Kidney epithelial cell (primary cell): ENCODE measurements around the gene EYA4. TPM values are rescaled to one million over a fixed set of nuclear protein-coding genes. Genes with fewer than 3 reads are reported as not detected.

ENCODE experiments used
- DNase-seq: peaks from one replicate; pipeline ENCODE4 v3.0.0-alpha.2; 2010; ENCODE audit warnings: low read depth
- H3K27me3 ChIP-seq: 2 replicates; pipeline ENCODE4 v1.6.0; 2011; ENCODE audit warnings: low read length; ENCODE audit not compliant: control insufficient read depth, insufficient read depth
- H3K36me3 ChIP-seq: 2 replicates; pipeline ENCODE4 v1.5.1; 2011; ENCODE audit warnings: low read length; ENCODE audit not compliant: control insufficient read depth, insufficient read depth
- H3K4me3 ChIP-seq: 2 replicates; pipeline ENCODE4 v1.5.1; 2011; ENCODE audit warnings: low read depth, mild to moderate bottlenecking, control low read depth, low read length
- total RNA-seq: library from RNA; depleted of rRNA; stranded (reverse); fragments of >200 nt; gene quantifications from 2 replicates; pipeline ENCODE4 v1.2.3, GENCODE V29; 2015
- TF ChIP-seq, protein P1 (sequence below): IDR thresholded peaks from 2 replicates; pipeline ENCODE4 v1.5.1; 2011; ENCODE audit warnings: mild to moderate bottlenecking, moderate library complexity, low read length, control low read depth, inconsistent platforms; ENCODE audit not compliant: insufficient read depth, poor library complexity, severe bottlenecking

Gene EYA4
- total RNA-seq, 1 donor from 2014 or later, result 0.58 TPM

DNA sequence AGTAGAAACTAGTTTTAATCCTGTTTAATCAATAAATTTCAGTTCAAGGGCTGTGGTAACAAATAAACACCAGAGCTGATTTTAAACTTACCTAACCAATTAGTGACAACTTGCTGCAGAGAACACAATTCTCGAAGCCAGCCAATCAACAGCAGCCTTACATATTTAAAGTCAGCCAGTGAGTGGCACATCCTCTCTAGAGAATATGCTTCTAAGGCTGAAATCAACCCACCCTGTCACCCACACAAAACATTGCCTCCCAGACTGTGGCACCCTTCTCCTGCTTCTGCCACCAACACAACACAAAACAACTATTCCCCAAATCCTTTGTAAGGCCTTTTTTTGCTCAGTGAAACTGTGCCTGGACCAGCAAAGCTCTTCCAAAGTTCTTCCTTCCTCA lies 306.0 kb downstream of the EYA4 start:
- H3K4me3 ChIP-seq, result no peak overlapping the region
- DNase-seq, result no peak
- TF ChIP-seq, protein P1, sequence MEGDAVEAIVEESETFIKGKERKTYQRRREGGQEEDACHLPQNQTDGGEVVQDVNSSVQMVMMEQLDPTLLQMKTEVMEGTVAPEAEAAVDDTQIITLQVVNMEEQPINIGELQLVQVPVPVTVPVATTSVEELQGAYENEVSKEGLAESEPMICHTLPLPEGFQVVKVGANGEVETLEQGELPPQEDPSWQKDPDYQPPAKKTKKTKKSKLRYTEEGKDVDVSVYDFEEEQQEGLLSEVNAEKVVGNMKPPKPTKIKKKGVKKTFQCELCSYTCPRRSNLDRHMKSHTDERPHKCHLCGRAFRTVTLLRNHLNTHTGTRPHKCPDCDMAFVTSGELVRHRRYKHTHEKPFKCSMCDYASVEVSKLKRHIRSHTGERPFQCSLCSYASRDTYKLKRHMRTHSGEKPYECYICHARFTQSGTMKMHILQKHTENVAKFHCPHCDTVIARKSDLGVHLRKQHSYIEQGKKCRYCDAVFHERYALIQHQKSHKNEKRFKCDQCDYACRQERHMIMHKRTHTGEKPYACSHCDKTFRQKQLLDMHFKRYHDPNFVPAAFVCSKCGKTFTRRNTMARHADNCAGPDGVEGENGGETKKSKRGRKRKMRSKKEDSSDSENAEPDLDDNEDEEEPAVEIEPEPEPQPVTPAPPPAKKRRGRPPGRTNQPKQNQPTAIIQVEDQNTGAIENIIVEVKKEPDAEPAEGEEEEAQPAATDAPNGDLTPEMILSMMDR, result no peak
- H3K27me3 ChIP-seq, result no peaks in the 10 kb centered on the region
- no peaks in the 10 kb centered on the region for H3K36me3 ChIP-seq

- Histone ChIP-seq H3K4me3 (no peak overlapping the region), H3K36me3 (no peaks in the 10 kb centered on the region), H3K27me3 (no peaks in the 10 kb centered on the region)
- TF ChIP-seq, protein P1, result no peak
- DNase-seq, result no peak
Measured at GRCh38 chr6:133548423-133549159, 307.4 kb downstream of the EYA4 start.

DNA sequence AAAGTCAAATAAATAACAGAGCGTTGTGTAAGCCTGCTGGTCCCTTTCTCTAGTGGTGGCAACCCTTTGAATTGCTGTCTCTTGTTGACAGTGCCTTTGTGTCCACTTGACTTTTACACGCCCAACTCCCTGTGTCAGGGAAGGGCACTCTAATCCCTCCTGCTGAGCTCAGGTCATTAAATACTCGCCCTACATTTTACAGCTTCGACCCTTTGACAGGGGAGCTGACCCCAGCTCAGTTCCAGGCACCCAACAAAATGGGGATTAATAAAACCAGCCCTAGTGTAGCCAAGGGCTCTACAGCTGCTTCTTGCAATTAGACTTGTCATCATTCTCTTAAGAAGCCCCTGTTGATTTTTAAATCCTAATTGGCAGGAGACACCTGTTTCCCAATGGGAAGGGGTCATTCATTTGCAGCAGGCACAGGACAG lies 308.2 kb downstream of the EYA4 start:
- DNase-seq, result no peak
- Histone ChIP-seq H3K4me3 (no peak overlapping the region), H3K27me3 (no peaks in the 10 kb centered on the region), H3K36me3 (no peaks in the 10 kb centered on the region)
- TF ChIP-seq, protein P1, result no peak

GRCh38 chr6:133550026-133550425 lies 308.9 kb downstream of the EYA4 start:
- DNase-seq, result no peak
- Histone ChIP-seq H3K27me3 (no peaks in the 10 kb centered on the region), H3K36me3 (no peaks in the 10 kb centered on the region), H3K4me3 (no peak overlapping the region)
- TF ChIP-seq, protein P1, result no peak

DNA sequence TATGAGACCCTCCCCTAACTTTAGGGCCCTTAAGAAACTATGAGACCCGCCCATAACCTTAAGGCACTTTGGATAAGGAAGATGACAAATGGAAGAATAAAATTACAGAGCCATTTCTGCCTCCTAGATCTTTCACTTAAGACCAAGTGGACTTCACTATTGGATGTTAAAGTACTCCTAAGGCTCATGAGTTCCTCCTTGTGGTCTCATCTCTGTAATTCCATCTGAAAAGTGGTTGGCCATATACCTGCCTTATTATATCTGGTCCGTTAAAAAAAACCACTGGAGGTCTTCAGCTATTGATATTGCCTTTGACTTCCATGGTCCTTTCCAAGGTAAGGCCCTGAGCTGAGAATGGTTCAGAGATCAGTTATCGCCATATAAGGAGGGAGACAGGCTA lies 310.3 kb downstream of the EYA4 start:
- Histone ChIP-seq H3K36me3 (no peaks in the 10 kb centered on the region), H3K4me3 (no peak overlapping the region), H3K27me3 (no peaks in the 10 kb centered on the region)
- no peak for DNase-seq
- TF ChIP-seq, protein P1, result no peak

GRCh38 chr6:133551847-133552341 lies 310.7 kb downstream of the EYA4 start:
- Histone ChIP-seq H3K4me3 (no peak overlapping the region), H3K36me3 (no peaks in the 10 kb centered on the region), H3K27me3 (no peaks in the 10 kb centered on the region)
- TF ChIP-seq, protein P1, result no peak
- DNase-seq, result peak; percentile 72
